Transverse colon (tissue), 3 donors: ENCODE measurements around the gene ZC3H7A.
"Not testable (repeated sequence)": the region's sequence is repeated elsewhere in the genome, so short reads cannot be mapped to it uniquely, and the experiment has no call there.

ENCODE experiments used
- CTCF ChIP-seq, 5 experiments: fragments of 200-600 bp in 3 of 5; fragments of 450-650 bp in 2 of 5; sonication (generic) in 3 of 5; IDR thresholded peaks; 1 replicate in 2 of 5; 2 replicates in 3 of 5; pipeline ENCODE4 v1.5.1; 2016 to 2017; ENCODE audit warnings: antibody characterized with exemption in 5 of 5, inconsistent platforms in 3 of 5, mild to moderate bottlenecking in 2 of 5, moderate library complexity in 1 of 5
- POLR2A ChIP-seq: fragments of 450-650 bp; IDR thresholded peaks from one replicate; pipeline ENCODE4 v1.6.1; 2016; ENCODE audit warnings: antibody characterized with exemption, mild to moderate bottlenecking, moderate library complexity

GRCh38 chr16:11823645-11824044 lies 26.6 kb upstream of the ZC3H7A start:
- TF ChIP-seq CTCF (IDR thresholded peaks at IDR 0.05); POLR2A: not testable (repeated sequence)
